GM23338 (cell line): ENCODE results near the gene TXNL4A.

ENCODE experiments used
- CREB1 ChIP-seq: fragments of 250-450 bp; sonication (Bioruptor Pico); IDR thresholded peaks from 2 replicates; pipeline ENCODE4 v1.5.0; 2020; ENCODE audit warnings: low read depth, mild to moderate bottlenecking, moderate library complexity
- CTCF ChIP-seq, 2 experiments: fragments of 200-600 bp in 1 of 2; sonication (generic) in 1 of 2; conservative IDR thresholded peaks; 2 replicates each; pipeline versions ENCODE4 v1.5.1 to v1.6.1; 2016 to 2017; ENCODE audit warnings: antibody characterized with exemption in 2 of 2, low read depth in 2 of 2, mild to moderate bottlenecking in 2 of 2, moderate library complexity in 1 of 2
- EZH2 ChIP-seq: fragments of 200-600 bp; sonication (generic); IDR thresholded peaks from one replicate; pipeline ENCODE4 v1.8.0; 2017; ENCODE audit warnings: antibody characterized with exemption, mild to moderate bottlenecking, low read depth; ENCODE audit not compliant: unreplicated experiment
- EZH2phosphoT487 ChIP-seq: fragments of 200-600 bp; sonication (generic); IDR thresholded peaks from one replicate; pipeline ENCODE4 v1.8.1; 2018; ENCODE audit warnings: antibody characterized with exemption; ENCODE audit not compliant: unreplicated experiment
- JUNB ChIP-seq: IDR thresholded peaks from one replicate; pipeline ENCODE4 v1.6.1; 2016; ENCODE audit warnings: antibody characterized with exemption; ENCODE audit not compliant: unreplicated experiment
- NANOG ChIP-seq: IDR thresholded peaks from 2 replicates; pipeline ENCODE4 v1.6.1; 2016; ENCODE audit warnings: antibody characterized with exemption, borderline replicate concordance
- POLR2AphosphoS5 ChIP-seq: IDR thresholded peaks from 2 replicates; pipeline ENCODE4 v1.6.1; 2016; ENCODE audit warnings: antibody characterized with exemption, low read depth
- REST ChIP-seq: IDR thresholded peaks from one replicate; pipeline ENCODE4 v1.6.1; 2018; ENCODE audit warnings: antibody characterized with exemption; ENCODE audit not compliant: unreplicated experiment

GRCh38 chr18:79962835-79963657 is 25.3 kb downstream of the TXNL4A start:
- TF ChIP-seq CTCF (conservative IDR thresholded peaks at IDR 0.05; ENCODE audit: low read depth in 2 of 2) = peak in 1 of 2 experiments; percentile 12; a peak in 2 of 4 replicates
- no peak for TF ChIP-seq EZH2phosphoT487
- no peak for TF ChIP-seq REST
- no peak for TF ChIP-seq EZH2
- no peak for TF ChIP-seq POLR2AphosphoS5
- no peak for TF ChIP-seq JUNB
- TF ChIP-seq CREB1 (CRISPR knock-in tag) = no peak
- TF ChIP-seq NANOG = no peak
